Colonic mucosa (tissue), 4 donors: ENCODE data around the gene FUBP3. TPM values are rescaled to one million over a fixed set of nuclear protein-coding genes. Genes with fewer than 3 reads are reported as not detected.

ENCODE experiments used
- DNase-seq: peaks from one replicate; pipeline ENCODE4 v3.0.0-alpha.2; 2020
- H3K27ac ChIP-seq: fragments of 200-600 bp; one replicate; pipeline ENCODE4 v1.8.0; 2021
- H3K27me3 ChIP-seq: fragments of 200-600 bp; one replicate; pipeline ENCODE4 v1.8.0; 2021
- H3K36me3 ChIP-seq: fragments of 200-600 bp; one replicate; pipeline ENCODE4 v1.8.0; 2021
- H3K4me1 ChIP-seq: fragments of 200-600 bp; one replicate; pipeline ENCODE4 v1.8.0; 2021; ENCODE audit warnings: mild to moderate bottlenecking
- H3K4me3 ChIP-seq: fragments of 200-600 bp; one replicate; pipeline ENCODE4 v1.8.0; 2021
- H3K9ac ChIP-seq, 2 donors: one replicate each; pipeline ENCODE4 v1.7.0; 2013; ENCODE audit warnings: control low read depth in 2 of 2, low read depth in 2 of 2, low read length in 2 of 2
- H3K9me3 ChIP-seq: fragments of 200-600 bp; one replicate; pipeline ENCODE4 v1.8.0; 2021
- CTCF ChIP-seq: fragments of 200-600 bp; IDR thresholded peaks from one replicate; pipeline ENCODE4 v1.8.0; 2022; ENCODE audit warnings: antibody characterized with exemption, mild to moderate bottlenecking
- intact Hi-C: fragments of 100-400 bp; cut with DNase I; formaldehyde crosslinking; loops from one replicate; pipeline ENCODE4 v1.14.1; 2022
- total RNA-seq, 2 donors: library from RNA; stranded (reverse); fragmentation: NEBNext Ultra II Directional in 1 of 2; extraction: Animal tissue kit (Norgen Biotek cat#: 25700) in 1 of 2; gene quantifications; one replicate each; pipeline ENCODE4 v1.2.1, GENCODE V29; 2021
- donor health status: healthy.
- donor health status: DM: no; HTN: no; CAD: no.
- donor health status: DM: no; HTN: no; CAD: no.

FUBP3 gene
- total RNA-seq, 2 donors from 2014 or later, result 44.7 to 50.0 TPM

- Histone ChIP-seq H3K9me3 (no peaks in the 10 kb centered on the region), H3K4me3 (no peak overlapping the region), H3K27ac (no peak overlapping the region), H3K36me3 (no peaks in the 10 kb centered on the region), H3K9ac (no peak overlapping the region), H3K27me3 (no peaks in the 10 kb centered on the region), H3K4me1 (peaks cover 9% of the 10 kb centered on the region)
- no peak for TF ChIP-seq CTCF
- intact Hi-C loops, result no loop called here
- DNase-seq, result no peak
Observed at GRCh38 chr9:130575514-130575913, 3.9 kb upstream of the FUBP3 start.

GRCh38 chr9:130576176-130576575 lies 3.2 kb upstream of the FUBP3 start:
- H3K9ac ChIP-seq, result no peak overlapping the region
- no peak for DNase-seq
- no peak for TF ChIP-seq CTCF
- H3K4me1 ChIP-seq, result peaks cover 13% of the 10 kb centered on the region
- no peaks in the 10 kb centered on the region for H3K27me3 ChIP-seq
- no peaks in the 10 kb centered on the region for H3K9me3 ChIP-seq
- no peak overlapping the region for H3K4me3 ChIP-seq
- intact Hi-C loops, result no loop called here
- no peaks in the 10 kb centered on the region for H3K36me3 ChIP-seq
- no peak overlapping the region for H3K27ac ChIP-seq

- H3K4me1 ChIP-seq, result peaks cover 16% of the 10 kb centered on the region
- peak overlapping the region; percentile 88 for H3K27ac ChIP-seq
- no peaks in the 10 kb centered on the region for H3K27me3 ChIP-seq
- H3K9ac ChIP-seq, result peak overlapping the region; percentile 64 to 85
- no peak for TF ChIP-seq CTCF
- no peaks in the 10 kb centered on the region for H3K9me3 ChIP-seq
- intact Hi-C loops, result no loop called here
- no peaks in the 10 kb centered on the region for H3K36me3 ChIP-seq
- DNase-seq, result no peak
- H3K4me3 ChIP-seq, result peak overlapping the region; percentile 100
Observed at GRCh38 chr9:130579738-130580463, 524 bp downstream of the FUBP3 start.

GRCh38 chr9:130581766-130582165 lies 2.4 kb downstream of the FUBP3 start:
- intact Hi-C loops, result no loop called here
- peaks cover 16% of the 10 kb centered on the region for H3K4me1 ChIP-seq
- no peak overlapping the region for H3K27ac ChIP-seq
- DNase-seq, result no peak
- TF ChIP-seq CTCF, result no peak
- no peak overlapping the region for H3K9ac ChIP-seq
- H3K27me3 ChIP-seq, result no peaks in the 10 kb centered on the region
- no peaks in the 10 kb centered on the region for H3K9me3 ChIP-seq
- H3K4me3 ChIP-seq, result no peak overlapping the region
- H3K36me3 ChIP-seq, result no peaks in the 10 kb centered on the region

- no peak for TF ChIP-seq CTCF
- Histone ChIP-seq H3K27ac (no peak overlapping the region), H3K9ac (no peak overlapping the region), H3K36me3 (no peaks in the 10 kb centered on the region), H3K4me3 (no peak overlapping the region), H3K4me1 (peaks cover 13% of the 10 kb centered on the region), H3K27me3 (no peaks in the 10 kb centered on the region), H3K9me3 (no peaks in the 10 kb centered on the region)
- intact Hi-C loops, result no loop called here
- no peak for DNase-seq
Observed at GRCh38 chr9:130583271-130583670, 3.9 kb downstream of the FUBP3 start.
